HG03342 (cell line): Measurements from ENCODE around the gene SPDL1.
A peak's percentile ranks its signal among the peaks of the same experiment; 100 is the strongest.

ENCODE experiments used
- ATAC-seq: cut with Tn5 transposase; IDR thresholded peaks from one replicate; pipeline ENCODE4 v1.9.1; 2021; ENCODE audit warnings: mild to moderate bottlenecking, moderate library complexity; ENCODE audit not compliant: unreplicated experiment

The SPDL1 gene

GRCh38 chr5:169628892-169629291 is 45.3 kb downstream of the SPDL1 start:
- no peak for ATAC-seq

DNA sequence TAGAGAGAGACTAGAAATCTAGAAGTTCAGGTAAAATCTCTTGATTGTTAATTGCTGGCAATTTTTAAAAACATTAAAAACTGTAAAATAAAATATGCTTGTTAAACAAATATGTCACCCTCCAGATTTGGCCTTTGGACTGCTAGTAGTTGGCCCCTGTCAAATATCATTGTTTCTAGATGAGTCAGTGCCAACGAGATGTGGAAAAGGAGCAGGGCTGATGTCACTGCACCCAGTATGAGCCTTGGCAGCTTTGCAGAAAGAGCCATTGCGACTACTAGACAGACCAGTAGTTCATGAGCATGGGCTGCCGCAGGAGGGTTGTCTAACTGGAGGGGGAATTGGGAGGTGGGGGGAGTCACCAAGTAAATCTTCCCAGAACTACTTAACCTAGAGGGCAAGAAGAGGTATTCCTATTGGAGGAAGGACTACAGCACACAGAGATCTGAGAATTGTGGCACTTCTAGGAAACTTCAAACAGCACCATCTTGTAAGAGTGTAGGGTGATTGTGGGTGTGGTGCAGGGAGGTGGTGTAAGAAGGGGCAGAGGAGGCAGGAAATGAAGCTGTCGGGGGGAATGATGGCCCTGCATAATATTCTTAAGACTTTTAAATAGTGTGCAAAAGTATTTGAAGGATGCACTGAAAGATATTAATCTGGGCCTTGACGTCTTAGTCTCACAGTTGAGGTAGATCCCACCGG is 46.4 kb downstream of the SPDL1 start:
- ATAC-seq = no peak

DNA sequence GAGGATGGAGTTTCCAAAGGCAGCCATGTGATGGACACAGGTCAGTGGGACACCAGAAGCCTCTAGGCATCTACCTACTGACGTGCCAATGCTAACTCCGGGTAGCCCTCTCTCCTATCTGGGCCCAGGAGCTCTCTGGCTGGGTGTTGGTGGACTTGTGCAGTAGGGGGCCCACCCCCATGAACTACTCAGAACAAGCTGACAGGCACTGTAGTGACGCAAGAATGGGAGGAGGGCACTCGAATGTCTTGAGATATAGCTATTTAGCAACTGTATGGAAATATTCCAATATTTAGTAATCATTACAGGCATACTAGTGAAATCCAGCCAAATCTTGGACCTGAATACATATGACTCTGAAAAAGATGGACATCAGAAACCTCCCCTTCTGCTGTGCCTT is 47.8 kb downstream of the SPDL1 start:
- no peak for ATAC-seq

- no peak for ATAC-seq
Observed at GRCh38 chr5:169632946-169633345, 49.4 kb downstream of the SPDL1 start.

DNA sequence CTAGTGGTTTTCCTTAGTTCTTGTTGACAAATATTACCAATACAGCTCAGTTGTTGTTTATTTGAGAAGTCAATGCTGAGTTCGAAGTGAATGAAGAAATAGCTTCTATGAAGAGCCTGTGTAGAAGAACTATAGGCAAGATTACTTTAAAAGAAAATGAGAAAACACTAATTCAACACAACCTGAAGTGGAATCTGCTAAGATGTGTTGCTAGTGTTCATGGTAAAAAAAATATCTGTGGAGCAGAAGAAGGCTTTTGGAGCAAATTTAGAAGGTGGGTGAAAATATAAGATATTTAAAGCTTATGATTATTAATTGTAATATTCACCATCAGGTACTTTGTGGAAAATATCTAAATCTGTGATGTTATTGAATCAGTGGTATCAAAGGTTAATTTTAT is 51.0 kb downstream of the SPDL1 start:
- ATAC-seq = no peak

- no peak for ATAC-seq
Observed at GRCh38 chr5:169635936-169636335, 52.4 kb downstream of the SPDL1 start.

DNA sequence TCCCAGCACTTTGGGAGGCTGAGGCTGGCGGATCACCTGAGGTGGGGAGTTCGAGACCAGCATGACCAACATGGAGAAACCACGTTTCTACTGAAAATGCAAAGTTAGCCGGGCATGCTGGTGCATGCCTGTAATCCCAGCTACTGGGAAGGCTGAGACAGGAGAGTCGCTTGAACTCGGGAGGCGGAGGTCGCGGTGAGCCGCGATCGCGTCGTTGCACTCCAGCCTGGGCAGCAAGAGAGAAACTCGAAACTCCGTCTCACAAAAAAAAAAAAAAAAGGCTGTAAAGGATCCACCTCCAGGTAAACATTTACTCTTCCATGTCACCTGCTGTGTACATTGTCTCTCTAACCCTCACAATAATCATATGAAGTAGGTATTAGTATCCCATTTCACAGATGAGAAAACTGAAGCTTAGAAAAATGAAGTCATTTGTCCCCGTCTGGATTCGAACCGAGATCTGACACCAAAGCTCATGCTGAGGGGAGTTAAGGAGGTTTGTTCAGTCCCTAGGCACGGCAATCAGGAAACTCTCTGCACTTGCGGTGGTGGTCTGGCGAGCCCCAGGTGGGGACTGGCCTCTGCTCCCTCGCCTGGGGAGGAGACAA is 53.0 kb downstream of the SPDL1 start:
- ATAC-seq = no peak

GRCh38 chr5:169637085-169637548 is 53.5 kb downstream of the SPDL1 start, which contains the start of gene DOCK2:
TSS of gene DOCK2 (plus strand) at chr5:169637275. CDS start at chr5:169637327, 52 bp downstream.
- peak; percentile 88 for ATAC-seq

DNA sequence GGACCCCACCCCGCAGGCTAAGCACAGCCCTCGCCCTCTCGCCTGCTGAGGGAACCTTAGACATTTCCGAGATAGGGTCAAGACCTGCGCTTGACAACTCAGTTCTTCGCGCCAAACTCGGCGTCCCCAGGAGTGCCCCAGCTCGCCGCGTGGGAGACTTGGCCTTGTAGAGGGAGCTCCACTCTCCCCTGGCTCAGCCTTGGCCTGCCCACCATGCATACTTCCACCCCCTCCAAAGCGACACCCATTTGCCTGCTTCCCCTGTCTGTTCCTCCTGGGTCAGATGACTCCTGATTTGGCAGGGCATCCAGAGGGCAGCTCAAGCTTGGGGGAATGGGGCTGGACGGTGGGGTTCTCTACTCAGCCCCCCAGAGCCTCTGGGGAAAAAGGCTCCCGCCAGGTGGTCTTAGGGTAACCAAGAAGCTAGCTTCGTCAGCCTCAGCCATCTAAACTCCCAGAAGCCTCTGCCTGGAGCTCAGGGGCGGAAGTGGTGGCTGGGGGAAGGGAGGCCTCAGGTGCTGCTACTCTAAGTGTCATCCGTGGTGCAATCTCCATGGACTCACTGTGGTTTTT is 54.1 kb downstream of the SPDL1 start:
- peak; percentile 57 for ATAC-seq

DNA sequence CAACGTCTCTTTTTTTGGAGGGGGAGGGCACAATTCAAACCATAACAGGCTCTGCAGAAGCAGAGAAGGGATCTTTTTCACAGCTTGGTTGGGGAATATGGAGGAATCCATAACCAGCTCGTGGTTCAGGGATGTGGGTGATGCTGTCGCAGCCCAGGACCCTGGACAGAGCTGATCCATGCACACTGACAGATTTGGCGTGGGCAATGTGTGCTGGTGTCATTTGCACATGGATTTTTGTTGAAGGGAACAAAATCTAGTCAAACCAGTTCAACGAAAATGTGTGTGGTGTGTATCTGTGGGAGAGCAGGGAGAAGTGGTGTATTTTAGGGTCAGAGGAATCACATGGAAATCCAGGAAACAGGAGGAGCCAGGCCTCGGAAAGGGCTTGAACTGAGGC is 57.7 kb downstream of the SPDL1 start:
- no peak for ATAC-seq

DNA sequence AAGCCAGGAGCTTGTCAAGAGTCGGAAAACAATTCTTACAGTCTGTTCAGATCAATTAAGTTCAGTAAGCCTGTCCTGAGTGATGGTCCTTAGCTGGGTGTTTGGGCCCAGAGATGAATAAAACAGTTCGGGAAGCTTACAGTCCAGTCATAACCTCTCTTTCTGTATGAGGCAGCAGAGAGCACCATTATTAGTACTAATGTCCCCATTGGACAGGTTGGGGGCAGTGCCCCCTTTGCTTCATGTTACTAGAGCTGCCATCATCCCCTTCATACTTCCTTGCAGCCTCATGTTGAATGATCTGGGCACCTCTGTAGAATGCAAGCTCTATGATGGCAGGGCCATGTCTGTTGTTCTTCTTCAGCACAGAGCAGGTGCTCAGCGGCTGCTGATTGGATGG is 63.3 kb downstream of the SPDL1 start:
- ATAC-seq = peak; percentile 44

DNA sequence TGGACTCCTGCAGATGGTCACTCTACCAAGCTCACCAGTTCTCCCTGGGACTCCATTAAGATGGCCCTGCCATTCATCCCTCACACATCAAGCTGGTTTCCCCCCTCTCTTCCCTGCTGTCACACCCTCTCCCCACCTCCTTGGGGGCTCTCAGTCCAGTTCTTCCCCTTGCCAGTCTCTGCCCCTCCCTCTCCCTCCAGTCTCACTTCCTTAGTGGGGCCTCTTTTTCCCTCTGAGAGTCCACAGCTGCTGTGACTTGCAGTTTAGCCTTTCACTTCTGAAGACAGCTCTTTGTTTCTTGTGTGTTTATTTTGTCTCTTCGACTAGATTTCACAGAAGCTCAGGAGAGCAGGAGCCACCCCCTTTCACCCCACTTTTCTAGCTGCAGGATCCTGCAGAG is 64.0 kb downstream of the SPDL1 start:
- peak; percentile 43 for ATAC-seq

- ATAC-seq = no peak
Observed at GRCh38 chr5:169648725-169649310, 65.2 kb downstream of the SPDL1 start.

DNA sequence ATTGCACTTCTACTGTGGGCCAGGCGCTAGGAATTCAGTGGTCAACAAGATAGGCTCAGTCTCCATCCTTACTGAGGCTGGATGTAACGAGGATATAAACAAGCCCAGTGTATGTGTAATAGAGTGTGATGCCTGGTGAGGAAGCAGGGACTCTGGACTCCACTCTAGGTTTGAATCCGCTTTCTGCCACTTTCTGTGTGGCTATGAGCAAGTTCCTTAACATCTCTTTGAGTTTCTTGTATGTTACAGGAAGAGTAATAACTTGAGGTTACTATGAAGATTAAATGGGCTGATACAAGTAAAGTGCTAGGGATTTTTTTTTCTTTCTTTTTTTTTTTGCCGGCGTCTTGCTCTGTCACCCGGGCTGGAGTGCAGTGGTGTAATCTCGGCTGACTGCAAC is 65.9 kb downstream of the SPDL1 start:
- no peak for ATAC-seq

DNA sequence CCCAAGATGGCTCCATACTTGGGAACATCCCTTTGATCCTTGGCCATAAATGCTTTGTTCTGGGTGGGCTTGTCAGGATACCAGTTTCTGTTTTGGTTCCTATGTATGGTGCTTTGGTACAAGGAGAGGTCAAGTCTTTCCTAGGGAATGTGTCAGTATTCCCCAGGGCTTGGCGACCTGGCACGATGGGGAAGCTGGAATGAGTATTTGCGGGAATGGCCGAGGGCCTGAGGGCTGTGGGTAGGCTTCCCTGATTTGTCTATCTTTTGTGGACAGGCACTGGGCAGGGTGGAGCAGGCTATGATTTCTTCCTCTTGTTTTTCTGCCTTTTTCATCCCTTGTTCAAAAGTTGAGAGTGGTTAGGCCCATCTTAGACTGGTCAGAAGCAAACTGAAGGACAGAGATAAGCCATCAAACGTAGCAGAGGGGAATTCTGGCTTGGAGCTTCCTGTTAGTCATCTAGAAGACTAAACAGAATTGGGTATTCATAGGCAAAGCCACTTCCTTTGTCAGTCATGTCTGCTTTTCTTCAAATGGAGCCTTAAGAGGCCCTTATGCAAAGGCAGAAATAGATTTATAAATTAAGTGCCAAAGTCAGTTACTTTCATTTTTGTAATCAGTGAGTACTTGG is 67.2 kb downstream of the SPDL1 start:
- peak; percentile 54 for ATAC-seq

DNA sequence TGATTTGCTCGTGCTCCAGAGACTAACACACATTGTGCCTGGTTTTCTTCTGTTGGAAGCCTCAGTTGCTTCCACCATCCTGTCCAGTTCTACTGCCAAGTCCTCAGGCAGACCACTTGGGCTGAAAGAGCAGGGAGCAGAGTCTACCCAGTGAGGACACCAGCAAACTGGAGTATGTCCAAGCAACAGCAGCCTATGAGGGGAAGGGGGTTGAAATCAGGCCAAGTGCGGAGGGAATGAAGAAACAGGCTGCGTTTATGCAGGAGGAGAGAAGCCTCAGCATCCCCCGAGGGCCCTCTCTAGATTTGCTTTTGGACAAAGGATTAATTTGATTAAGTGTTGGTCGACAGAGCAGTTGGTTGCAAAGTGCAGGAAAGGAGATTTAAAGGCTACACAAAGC is 68.0 kb downstream of the SPDL1 start:
- no peak for ATAC-seq

GRCh38 chr5:169652057-169652456 is 68.5 kb downstream of the SPDL1 start:
- no peak for ATAC-seq

GRCh38 chr5:169653091-169653490 is 69.5 kb downstream of the SPDL1 start:
- no peak for ATAC-seq
